GM23248 (cell line): Measurements from ENCODE around the gene RMDN3.

Experiments used
- EZH2 ChIP-seq: fragments of 200-600 bp; sonication (generic); IDR thresholded peaks from 2 replicates; pipeline ENCODE4 v1.6.1; 2018; ENCODE audit warnings: antibody characterized with exemption, mild to moderate bottlenecking; ENCODE audit not compliant: insufficient read depth, poor library complexity, severe bottlenecking
- EZH2phosphoT487 ChIP-seq: fragments of 200-600 bp; sonication (generic); IDR thresholded peaks from 2 replicates; pipeline ENCODE4 v1.6.1; 2018; ENCODE audit warnings: antibody characterized with exemption, moderate library complexity, mild to moderate bottlenecking, low read depth; ENCODE audit not compliant: insufficient read depth

DNA sequence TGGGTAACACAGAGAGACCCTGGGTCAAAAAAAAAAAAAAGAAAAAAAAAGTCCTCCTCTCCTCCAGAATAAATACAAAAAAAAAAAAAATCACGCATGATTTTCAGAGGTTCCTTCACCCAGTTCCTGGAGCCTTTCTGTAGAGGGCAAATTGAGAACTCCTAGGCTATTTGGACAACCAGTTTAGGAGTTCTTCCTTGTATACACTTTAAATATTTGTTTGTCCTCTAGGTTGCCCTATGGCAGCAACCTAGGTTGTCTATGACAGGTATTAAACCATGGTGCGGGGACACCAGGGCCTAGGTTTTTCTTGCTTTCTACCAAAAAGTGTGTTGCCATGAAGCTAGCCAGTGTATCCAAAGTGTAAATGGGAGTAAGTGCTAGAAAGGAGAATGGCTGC is 48.0 kb upstream of the RMDN3 start:
- no peak for TF ChIP-seq EZH2
- no peak for TF ChIP-seq EZH2phosphoT487
